K562 (cell line): Measurements from ENCODE around the gene LSM12. TPM values are rescaled to one million over a fixed set of nuclear protein-coding genes. Genes with fewer than 3 reads are reported as not detected.
A peak's percentile ranks its signal among the peaks of the same experiment; 100 is the strongest.

Experiments
- CHD2 ChIP-seq: IDR thresholded peaks from 2 replicates; pipeline ENCODE4 v1.6.1; 2011; ENCODE audit warnings: low read depth, low read length
- CTBP1 ChIP-seq: fragments of 450-650 bp; IDR thresholded peaks from 2 replicates; pipeline ENCODE4 v1.6.1; 2016; ENCODE audit warnings: borderline replicate concordance
- NFRKB ChIP-seq: fragments of 450-650 bp; IDR thresholded peaks from 2 replicates; pipeline ENCODE4 v1.6.1; 2016; ENCODE audit warnings: low read depth
- NR2C1 ChIP-seq, 2 experiments: fragments of 450-650 bp; IDR thresholded peaks; 2 replicates each; pipeline ENCODE4 v1.6.1; 2017; ENCODE audit warnings: mild to moderate bottlenecking in 2 of 2, antibody characterized with exemption in 1 of 2, inconsistent platforms in 1 of 2, missing compliant biosample characterization in 1 of 2, missing genetic modification characterization in 1 of 2
- RCOR1 ChIP-seq, 2 experiments: IDR thresholded peaks; 2 replicates each; pipeline ENCODE4 v1.6.1; 2012; ENCODE audit warnings: low read depth in 2 of 2, low read length in 2 of 2, borderline replicate concordance in 1 of 2, improper control_type of control experiment in 1 of 2
- SIN3B ChIP-seq: fragments of 450-650 bp; IDR thresholded peaks from 2 replicates; pipeline ENCODE4 v1.6.1; 2017; ENCODE audit warnings: low read depth, mild to moderate bottlenecking, moderate library complexity
- STAG1 ChIP-seq: sonication (generic); formaldehyde crosslinking; IDR thresholded peaks from 2 replicates; pipeline ENCODE4 v1.5.0; 2020; ENCODE audit warnings: missing genetic modification reagents, borderline replicate concordance
- TCF7 ChIP-seq: sonication (generic); IDR thresholded peaks from 2 replicates; pipeline ENCODE4 v1.6.1; 2016; ENCODE audit warnings: antibody characterized with exemption, borderline replicate concordance
- ZBTB34 ChIP-seq: fragments of 250-450 bp; sonication (Bioruptor Pico); IDR thresholded peaks from 2 replicates; pipeline ENCODE4 v1.8.0; 2021; ENCODE audit warnings: mild to moderate bottlenecking, moderate library complexity
- polyA plus RNA-seq, 8 experiments: library from polyadenylated mRNA; depleted of rRNA in 4 of 8; stranded (reverse) in 5 of 8; unstranded in 3 of 8; fragments of >200 nt; fragmentation: Nextera tagmentation in 2 of 8; fragmentation: Illumina TruSeq in 1 of 8; extraction: Ambion mirVana in 2 of 8; extraction: Trizol in 1 of 8; gene quantifications; 2 replicates each; pipeline versions ENCODE4 v1.2.1 to v1.2.3, GENCODE V29; 2011 to 2014; ENCODE audit warnings: inconsistent platforms in 1 of 8, missing spikeins in 1 of 8
- total RNA-seq, 7 experiments: library from RNA; depleted of rRNA in 6 of 7; stranded (reverse); fragments of >200 nt in 6 of 7; fragmentation: Illumina TruSeq in 2 of 7; extraction: Trizol in 2 of 7; gene quantifications; 2 replicates each; pipeline versions ENCODE4 v1.2.1 to v1.2.3, GENCODE V29; 2011 to 2021; ENCODE audit warnings: low replicate concordance in 1 of 7
- TF ChIP-seq, protein P1 (sequence below), 3 experiments: IDR thresholded peaks in 2 of 3; conservative IDR thresholded peaks in 1 of 3; 2 replicates each; pipeline ENCODE4 v1.5.1; 2011 to 2012; ENCODE audit warnings: low read length in 3 of 3, mild to moderate bottlenecking in 3 of 3, control low read depth in 2 of 3, improper control_type of control experiment in 1 of 3, inconsistent platforms in 1 of 3, low read depth in 1 of 3, mixed read lengths in 1 of 3, moderate library complexity in 1 of 3; ENCODE audit not compliant: insufficient read depth in 2 of 3
- TF ChIP-seq, protein P2 (sequence below): sonication (generic); formaldehyde crosslinking; IDR thresholded peaks from 2 replicates; pipeline ENCODE4 v1.8.0; 2022; ENCODE audit warnings: missing genetic modification reagents, mild to moderate bottlenecking, moderate library complexity, borderline replicate concordance
- TF ChIP-seq, protein P3 (sequence below): sonication (generic); formaldehyde crosslinking; IDR thresholded peaks from 2 replicates; pipeline ENCODE4 v1.8.0; 2022; ENCODE audit warnings: mild to moderate bottlenecking, missing genetic modification reagents, borderline replicate concordance

The LSM12 gene
- total and polyA plus RNA-seq, 9 of the 15 experiments (the other 6 are each of a cell fraction or from before 2014, with no cell fraction given), result 53.0 to 258 (median 89.3) TPM

DNA sequence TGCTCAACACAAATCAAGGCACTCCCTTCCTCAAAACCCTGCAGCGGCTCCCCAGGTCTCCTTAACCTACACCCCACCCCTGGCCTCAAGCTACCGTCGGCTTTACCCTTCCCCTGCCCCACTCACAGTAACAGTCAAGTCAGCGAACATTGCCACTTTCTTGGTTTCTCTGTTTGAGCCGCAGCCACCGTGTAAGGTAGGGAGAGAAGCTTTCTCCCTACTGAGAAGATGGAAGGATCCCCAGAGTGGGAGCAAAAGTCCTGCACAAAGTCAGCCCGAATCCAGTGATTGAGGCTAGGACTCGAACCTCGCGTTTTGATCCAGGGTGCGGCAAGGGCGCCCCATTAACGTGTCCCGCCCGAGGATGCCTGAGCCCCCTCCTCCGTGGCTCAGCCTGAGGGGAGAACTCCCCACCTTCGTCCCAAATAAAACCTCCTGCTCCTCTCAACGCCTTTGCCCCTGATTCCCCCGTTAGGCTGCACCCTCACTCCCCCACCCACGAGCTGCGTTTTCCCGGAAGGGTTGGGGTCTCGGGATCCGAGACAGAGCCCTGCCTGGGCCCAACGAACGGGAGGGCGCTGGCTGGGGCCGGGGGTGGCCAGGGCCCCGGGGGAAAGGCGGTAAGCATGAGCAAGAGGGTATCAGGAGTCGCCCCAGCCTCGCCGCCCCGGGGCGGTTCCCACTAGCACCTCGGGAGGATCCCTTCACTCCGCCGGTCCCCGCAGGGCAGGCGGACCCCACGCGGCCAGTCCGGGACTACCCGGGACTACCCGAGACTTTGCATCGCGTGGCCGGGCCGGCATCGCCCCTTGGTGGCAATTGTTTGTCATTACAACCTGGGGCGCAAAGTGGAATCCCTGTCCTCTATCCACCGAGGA is 72.0 kb downstream of the LSM12 start (continued):
- TF ChIP-seq, protein P1, sequence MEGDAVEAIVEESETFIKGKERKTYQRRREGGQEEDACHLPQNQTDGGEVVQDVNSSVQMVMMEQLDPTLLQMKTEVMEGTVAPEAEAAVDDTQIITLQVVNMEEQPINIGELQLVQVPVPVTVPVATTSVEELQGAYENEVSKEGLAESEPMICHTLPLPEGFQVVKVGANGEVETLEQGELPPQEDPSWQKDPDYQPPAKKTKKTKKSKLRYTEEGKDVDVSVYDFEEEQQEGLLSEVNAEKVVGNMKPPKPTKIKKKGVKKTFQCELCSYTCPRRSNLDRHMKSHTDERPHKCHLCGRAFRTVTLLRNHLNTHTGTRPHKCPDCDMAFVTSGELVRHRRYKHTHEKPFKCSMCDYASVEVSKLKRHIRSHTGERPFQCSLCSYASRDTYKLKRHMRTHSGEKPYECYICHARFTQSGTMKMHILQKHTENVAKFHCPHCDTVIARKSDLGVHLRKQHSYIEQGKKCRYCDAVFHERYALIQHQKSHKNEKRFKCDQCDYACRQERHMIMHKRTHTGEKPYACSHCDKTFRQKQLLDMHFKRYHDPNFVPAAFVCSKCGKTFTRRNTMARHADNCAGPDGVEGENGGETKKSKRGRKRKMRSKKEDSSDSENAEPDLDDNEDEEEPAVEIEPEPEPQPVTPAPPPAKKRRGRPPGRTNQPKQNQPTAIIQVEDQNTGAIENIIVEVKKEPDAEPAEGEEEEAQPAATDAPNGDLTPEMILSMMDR (IDR thresholded peaks at IDR 0.05 in 2 of 3, conservative IDR thresholded peaks at IDR 0.05 in 1 of 3; ENCODE audit: insufficient read depth in 2 of 3, low read depth in 1 of 3, low read length in 3 of 3), result peak; percentile 90 to 99 (median 97)
- peak; percentile 68 for TF ChIP-seq CHD2
- TF ChIP-seq NFRKB, result no peak
- TF ChIP-seq SIN3B, result no peak
- TF ChIP-seq, protein P2, sequence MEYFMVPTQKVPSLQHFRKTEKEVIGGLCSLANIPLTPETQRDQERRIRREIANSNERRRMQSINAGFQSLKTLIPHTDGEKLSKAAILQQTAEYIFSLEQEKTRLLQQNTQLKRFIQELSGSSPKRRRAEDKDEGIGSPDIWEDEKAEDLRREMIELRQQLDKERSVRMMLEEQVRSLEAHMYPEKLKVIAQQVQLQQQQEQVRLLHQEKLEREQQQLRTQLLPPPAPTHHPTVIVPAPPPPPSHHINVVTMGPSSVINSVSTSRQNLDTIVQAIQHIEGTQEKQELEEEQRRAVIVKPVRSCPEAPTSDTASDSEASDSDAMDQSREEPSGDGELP, result peak; percentile 59; the same call in 1 of the 2 replicates
- TF ChIP-seq NR2C1 (IDR thresholded peaks at IDR 0.05), result no peak
- no peak for TF ChIP-seq NR2C1 (tag; IDR thresholded peaks at IDR 0.05)
- TF ChIP-seq, protein P3, sequence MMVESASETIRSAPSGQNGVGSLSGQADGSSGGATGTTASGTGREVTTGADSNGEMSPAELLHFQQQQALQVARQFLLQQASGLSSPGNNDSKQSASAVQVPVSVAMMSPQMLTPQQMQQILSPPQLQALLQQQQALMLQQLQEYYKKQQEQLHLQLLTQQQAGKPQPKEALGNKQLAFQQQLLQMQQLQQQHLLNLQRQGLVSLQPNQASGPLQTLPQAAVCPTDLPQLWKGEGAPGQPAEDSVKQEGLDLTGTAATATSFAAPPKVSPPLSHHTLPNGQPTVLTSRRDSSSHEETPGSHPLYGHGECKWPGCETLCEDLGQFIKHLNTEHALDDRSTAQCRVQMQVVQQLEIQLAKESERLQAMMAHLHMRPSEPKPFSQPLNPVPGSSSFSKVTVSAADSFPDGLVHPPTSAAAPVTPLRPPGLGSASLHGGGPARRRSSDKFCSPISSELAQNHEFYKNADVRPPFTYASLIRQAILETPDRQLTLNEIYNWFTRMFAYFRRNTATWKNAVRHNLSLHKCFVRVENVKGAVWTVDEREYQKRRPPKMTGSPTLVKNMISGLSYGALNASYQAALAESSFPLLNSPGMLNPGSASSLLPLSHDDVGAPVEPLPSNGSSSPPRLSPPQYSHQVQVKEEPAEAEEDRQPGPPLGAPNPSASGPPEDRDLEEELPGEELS, result no peak
- TF ChIP-seq TCF7, result no peak
- TF ChIP-seq STAG1 (CRISPR knock-in tag), result peak; percentile 53; the same call in 1 of the 2 replicates
- no peak for TF ChIP-seq ZBTB34
- TF ChIP-seq CTBP1, result peak; percentile 41; the same call in 1 of the 2 replicates
- 0 out of 4 replicates have a peak, but pooled peaks of 1 of the 2 experiments have one; percentile 14 for TF ChIP-seq RCOR1 (IDR thresholded peaks at IDR 0.05; ENCODE audit: borderline replicate concordance in 1 of 2, low read depth in 2 of 2, low read length in 2 of 2)
